HPDE6-E6E7 (cell line): ENCODE results near the gene TLE2.
"Not testable (repeated sequence)": the region's sequence is repeated elsewhere in the genome, so short reads cannot be mapped to it uniquely, and the experiment has no call there.

Experiments used
- DNase-seq: peaks from one replicate; pipeline ENCODE4 v3.0.0; 2011; ENCODE audit warnings: missing footprints; ENCODE audit errors: extremely low spot score

The TLE2 gene

GRCh38 chr19:3013263-3013725, 15.8 kb downstream of the TLE2 start:
- DNase-seq = no peak

- no peak for DNase-seq
These were observed 16.3 kb downstream of the TLE2 start for GRCh38 chr19:3012621-3013262.

DNA sequence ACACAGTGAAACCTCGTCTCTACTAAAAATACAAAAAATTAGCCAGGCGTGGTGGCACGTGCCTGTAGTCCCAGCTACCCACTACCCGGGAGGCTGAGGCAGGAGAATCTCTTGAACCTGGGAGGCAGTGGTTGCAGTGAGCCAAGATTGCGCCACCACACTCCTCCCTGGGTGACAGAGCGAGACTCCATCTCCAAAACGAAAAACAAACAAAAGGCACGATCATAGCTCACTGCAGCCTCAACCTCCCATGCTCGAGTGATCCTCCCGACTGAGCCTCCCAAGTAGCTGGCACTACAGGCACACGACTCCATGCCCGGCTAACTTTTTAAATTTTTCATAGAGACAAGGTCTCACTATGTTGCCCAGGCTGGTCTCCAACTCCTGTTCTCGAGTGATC, 17.0 kb downstream of the TLE2 start:
- not testable (repeated sequence) for DNase-seq

GRCh38 chr19:3010871-3011270, 18.2 kb downstream of the TLE2 start:
- no peak for DNase-seq

DNA sequence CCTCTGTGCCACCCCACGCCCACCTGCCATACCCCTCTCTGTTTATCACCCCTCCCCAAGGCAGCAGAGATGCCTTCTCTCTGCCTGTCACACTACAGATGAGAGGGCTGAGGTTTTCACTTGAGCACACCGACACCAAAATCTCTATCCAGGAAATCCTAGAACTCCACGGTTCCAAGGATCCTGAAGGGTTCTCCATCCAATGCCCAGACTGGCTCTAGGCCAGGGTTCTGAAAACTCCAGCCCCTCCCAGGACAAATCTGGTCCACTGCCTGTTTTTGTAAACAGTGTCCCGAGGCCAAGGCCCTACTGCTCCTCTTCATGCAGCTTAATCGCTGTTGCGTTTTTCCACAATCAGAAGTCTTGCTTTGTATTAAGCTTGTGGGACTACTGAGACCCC, 20.1 kb downstream of the TLE2 start:
- DNase-seq = no peak

DNA sequence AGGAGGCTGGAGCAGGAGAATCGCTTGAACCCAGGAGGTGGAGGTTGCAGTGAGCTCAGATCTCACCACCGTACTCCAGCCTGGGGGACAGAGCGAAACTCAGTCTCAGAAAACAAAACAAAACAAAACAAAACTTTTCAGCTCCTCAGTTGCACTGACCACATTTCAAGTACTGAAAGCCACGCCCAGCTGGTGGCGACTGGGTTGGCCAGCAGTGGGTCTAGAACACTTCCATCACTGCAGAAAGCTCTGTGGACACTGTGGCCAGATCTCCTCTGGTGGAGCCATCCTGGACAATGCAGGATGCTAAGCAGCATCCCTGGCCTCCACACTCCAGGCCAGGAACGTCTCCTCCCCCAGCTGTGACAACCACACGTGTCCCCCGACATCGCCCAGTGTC, 21.1 kb downstream of the TLE2 start:
- DNase-seq = no peak

DNA sequence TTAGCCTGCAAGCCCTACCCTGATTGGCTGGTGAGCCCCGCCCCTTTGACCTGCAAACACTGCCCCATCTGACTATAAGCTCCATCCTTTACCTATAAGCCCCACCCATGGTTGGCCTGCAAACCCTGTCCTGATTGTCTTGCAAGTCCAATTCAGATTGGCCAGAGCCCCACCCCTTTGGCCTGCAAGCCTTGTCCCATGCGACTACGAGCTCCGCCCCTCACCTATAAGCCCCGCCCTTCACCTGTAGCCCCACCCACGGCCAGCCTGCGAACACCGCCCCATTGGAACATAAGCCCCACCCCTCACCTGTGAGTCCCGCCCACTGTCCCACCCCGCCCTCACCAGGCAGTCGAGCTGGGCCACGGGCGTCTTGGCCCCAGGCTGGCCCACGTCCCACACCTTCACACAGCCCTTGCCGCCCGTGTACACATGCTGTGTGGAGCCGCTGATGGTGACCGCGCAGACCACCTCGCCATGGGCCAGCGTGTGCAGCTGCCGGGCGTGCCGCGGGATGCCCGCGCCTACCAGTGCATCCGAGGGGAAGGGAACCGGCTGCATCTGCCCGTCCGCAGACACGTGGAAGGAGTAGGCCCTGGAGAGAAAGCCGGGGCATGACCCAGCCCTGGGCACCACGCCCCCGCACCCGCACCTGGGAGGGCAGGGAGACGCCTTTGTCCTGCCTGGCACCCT, 22.9 kb downstream of the TLE2 start:
- no peak for DNase-seq

DNA sequence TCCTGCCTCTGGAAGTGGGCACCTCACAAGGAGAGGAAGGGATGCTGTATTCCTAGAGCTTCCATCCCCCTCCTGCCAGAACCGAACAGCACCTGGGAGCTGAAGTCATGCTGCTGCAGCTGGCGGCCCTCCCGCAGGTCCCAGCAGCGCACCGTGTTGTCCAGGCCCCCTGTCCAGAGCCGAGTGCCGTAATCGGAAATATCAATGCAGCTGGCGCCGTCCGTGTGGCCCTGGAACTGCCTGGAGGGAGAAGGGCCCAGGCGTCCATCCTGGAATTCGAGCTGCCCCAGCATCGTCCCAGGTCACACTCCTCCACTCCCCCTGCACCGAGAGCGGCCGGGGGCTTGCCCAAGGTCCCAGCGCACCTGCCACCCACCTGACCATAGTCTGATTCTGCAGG, 23.7 kb downstream of the TLE2 start:
- no peak for DNase-seq

DNA sequence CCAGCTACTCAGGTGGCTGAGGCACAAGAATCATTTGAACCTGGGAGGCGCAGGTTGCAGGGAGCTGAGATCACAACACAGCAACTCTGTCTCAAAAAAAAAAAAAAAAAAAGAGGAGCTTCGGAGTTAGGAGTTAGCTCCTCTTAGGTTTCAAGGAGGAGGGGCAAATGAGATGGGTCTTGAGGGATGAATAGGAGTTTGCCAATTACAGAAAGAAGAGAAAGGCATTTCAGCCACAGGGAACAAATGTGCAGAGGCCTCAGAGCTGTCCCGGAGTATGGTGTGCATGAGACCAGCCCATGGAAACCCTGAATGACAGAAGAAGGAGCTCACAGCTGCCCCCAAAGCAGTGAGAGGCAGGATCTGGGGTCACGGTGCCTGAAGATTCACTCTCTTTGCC, 24.6 kb downstream of the TLE2 start:
- DNase-seq = no peak

DNA sequence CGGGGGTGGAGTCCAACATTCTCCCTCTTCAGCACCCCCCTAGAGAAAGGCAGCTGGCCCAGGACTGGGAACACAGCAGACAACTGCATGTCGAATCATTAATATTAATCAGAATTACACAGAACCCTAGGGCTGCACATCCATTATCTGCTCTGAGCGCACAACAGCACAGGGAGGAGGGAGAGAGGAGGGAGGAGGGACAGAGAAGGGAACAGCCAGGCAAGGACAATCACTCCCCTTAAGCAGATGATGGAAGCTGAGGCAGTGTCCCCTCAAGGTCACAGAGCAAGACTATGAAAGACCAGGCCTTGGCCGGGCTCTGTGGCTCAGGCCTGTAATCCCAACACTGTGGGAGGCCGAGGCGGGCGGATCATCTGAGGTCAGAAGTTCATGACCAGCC, 26.0 kb downstream of the TLE2 start:
- no peak for DNase-seq

DNA sequence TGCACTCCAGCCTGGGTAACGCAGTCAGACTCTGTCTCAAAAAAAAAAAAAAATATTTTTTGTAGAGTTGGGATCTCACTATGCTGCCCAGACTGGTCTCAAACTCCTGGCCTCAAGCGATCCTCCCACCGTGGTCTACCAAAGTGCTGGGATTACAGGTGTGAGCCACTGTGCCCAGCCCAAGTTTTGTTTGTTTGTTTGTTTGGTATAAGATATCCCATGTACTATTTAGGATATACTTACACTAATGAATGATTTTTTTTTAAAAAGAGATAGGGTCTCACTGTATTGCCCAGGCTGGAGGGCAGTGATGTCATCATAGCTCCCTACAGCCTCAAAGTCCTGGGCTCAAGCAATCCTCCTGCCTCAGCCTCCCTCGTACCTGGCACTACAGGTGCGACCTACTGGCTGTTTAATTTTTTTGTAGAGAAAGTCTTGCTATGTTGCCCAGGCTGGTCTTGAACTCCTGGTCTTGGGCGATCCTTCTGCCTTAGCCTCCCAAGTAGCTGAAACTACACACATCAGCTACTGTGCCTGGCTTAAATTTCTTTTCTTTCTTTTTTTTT, 27.8 kb downstream of the TLE2 start:
- no peak for DNase-seq

- DNase-seq = no peak
These were observed 30.4 kb downstream of the TLE2 start for GRCh38 chr19:2998642-2999041.

DNA sequence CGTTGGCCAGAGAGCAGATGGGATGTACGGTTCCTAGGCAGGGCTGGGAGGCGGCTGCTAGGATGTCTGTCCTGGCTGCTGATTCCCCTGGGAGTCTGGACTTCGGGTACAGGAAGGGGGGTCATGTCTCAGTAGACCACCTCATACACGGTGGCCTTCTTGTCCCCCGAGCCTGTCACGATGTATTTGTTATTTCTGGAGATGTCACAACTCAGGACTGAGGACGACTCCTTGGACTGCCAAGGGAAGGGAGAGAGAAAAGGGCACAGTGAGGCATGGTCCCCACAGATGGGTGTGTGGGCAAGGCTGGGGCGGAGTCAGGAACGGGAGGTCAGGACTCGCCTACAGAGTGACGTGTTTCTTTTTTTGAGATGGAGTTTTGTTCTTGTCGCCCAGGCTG, 31.4 kb downstream of the TLE2 start:
- no peak for DNase-seq

GRCh38 chr19:2994588-2995131, 34.4 kb downstream of the TLE2 start:
- no peak for DNase-seq

DNA sequence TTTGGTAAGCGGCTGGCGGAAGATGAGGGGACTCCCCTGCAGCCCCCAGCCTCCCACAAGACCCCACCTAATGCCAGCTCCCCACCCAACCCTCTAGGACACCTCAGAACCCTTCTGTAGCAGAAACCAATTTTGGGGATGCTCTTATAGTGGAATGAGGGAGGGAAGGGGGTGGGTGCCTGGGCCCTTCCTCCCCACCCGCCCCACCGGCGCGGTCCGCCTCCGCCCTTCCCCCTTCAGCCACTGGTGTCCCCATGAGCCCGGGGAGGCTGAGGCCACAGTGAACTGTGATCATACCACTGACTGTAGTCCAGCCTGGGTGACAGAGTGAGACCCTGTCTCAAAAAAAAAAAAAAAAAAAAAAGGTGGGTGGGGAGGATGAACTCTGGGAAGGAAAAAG, 35.5 kb downstream of the TLE2 start:
- no peak for DNase-seq

- DNase-seq = no peak
These were observed 36.1 kb downstream of the TLE2 start for GRCh38 chr19:2992958-2993357.

- not testable (repeated sequence) for DNase-seq
These were observed 36.7 kb downstream of the TLE2 start for GRCh38 chr19:2992333-2992732.

GRCh38 chr19:2989236-2989946, 39.7 kb downstream of the TLE2 start:
- no peak for DNase-seq

GRCh38 chr19:2988568-2988967, 40.5 kb downstream of the TLE2 start:
- no peak for DNase-seq

GRCh38 chr19:2987797-2988196, 41.3 kb downstream of the TLE2 start:
- DNase-seq = no peak

DNA sequence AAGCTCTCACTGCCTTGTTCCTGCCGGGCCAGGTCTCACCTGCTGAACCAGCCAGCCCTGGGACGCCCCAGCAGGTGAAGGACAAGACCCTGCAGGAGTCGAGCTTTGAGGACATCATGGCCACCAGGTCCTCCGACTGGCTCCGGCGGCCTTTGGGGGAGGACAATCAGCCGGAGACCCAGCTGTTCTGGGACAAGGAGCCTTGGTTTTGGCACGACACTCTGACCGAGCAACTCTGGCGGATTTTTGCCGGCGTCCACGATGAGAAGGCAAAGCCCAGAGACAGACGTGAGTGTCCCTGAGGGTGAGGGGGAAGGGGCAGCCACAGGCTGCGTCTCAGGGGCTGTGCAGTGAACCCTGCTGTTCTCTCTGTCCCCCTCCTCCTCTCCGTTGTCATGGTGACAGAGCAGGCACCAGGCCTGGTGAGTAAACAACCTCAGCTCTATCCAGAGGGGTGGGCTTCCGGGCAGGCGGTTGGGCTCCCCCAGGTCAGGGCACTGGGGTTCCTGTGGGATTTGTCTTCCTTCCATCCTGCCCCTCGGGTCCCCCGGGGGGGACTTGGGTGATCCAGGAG, 42.0 kb downstream of the TLE2 start:
- no peak for DNase-seq

GRCh38 chr19:2984215-2984528, 44.9 kb downstream of the TLE2 start:
- DNase-seq = no peak
